ENCODE data around the gene ZFYVE26.

The ZFYVE26 gene

GRCh38 chr14:67759916-67760315, 56.5 kb downstream of the ZFYVE26 start:
- no peak for TF ChIP-seq CTCF (IDR thresholded peaks at IDR 0.05; ENCODE audit: borderline replicate concordance, insufficient read depth, low read depth, low read length)

GRCh38 chr14:67757175-67757574, 59.2 kb downstream of the ZFYVE26 start:
- TF ChIP-seq CTCF (IDR thresholded peaks at IDR 0.05; ENCODE audit: borderline replicate concordance, insufficient read depth, low read depth, low read length) = no peak
- H3K4me3 ChIP-seq (ENCODE audit: low read depth, low read length) = no peak overlapping the region

More at GRCh38 chr14:67759916-67760315, 56.5 kb downstream of the ZFYVE26 start:
- H3K4me3 ChIP-seq (ENCODE audit: low read depth, low read length) = no peak overlapping the region

- TF ChIP-seq CTCF (IDR thresholded peaks at IDR 0.05; ENCODE audit: borderline replicate concordance, insufficient read depth, low read depth, low read length) = no peak
- no peak overlapping the region for H3K4me3 ChIP-seq (ENCODE audit: low read depth, low read length)
Measured at GRCh38 chr14:67756496-67756895, 59.9 kb downstream of the ZFYVE26 start.

GRCh38 chr14:67749341-67750084, 66.9 kb downstream of the ZFYVE26 start:
- H3K4me3 ChIP-seq (ENCODE audit: low read depth, low read length) = no peak overlapping the region
- no peak for TF ChIP-seq CTCF (IDR thresholded peaks at IDR 0.05; ENCODE audit: borderline replicate concordance, insufficient read depth, low read depth, low read length)

GRCh38 chr14:67748312-67748711, 68.1 kb downstream of the ZFYVE26 start:
- no peak overlapping the region for H3K4me3 ChIP-seq (ENCODE audit: low read depth, low read length)
- no peak for TF ChIP-seq CTCF (IDR thresholded peaks at IDR 0.05; ENCODE audit: borderline replicate concordance, insufficient read depth, low read depth, low read length)

GRCh38 chr14:67746927-67747326, 69.5 kb downstream of the ZFYVE26 start:
- TF ChIP-seq CTCF (IDR thresholded peaks at IDR 0.05; ENCODE audit: borderline replicate concordance, insufficient read depth, low read depth, low read length) = no peak
- H3K4me3 ChIP-seq (ENCODE audit: low read depth, low read length) = no peak overlapping the region

- TF ChIP-seq CTCF (IDR thresholded peaks at IDR 0.05; ENCODE audit: borderline replicate concordance, insufficient read depth, low read depth, low read length) = no peak
- no peak overlapping the region for H3K4me3 ChIP-seq (ENCODE audit: low read depth, low read length)
Measured at GRCh38 chr14:67744046-67744445, 72.3 kb downstream of the ZFYVE26 start.

Data from GM12875 (cell line).